ENCODE results near the gene PIAS1.
"Not testable (repeated sequence)": the region's sequence is repeated elsewhere in the genome, so short reads cannot be mapped to it uniquely, and the experiment has no call there.

The PIAS1 gene

DNA sequence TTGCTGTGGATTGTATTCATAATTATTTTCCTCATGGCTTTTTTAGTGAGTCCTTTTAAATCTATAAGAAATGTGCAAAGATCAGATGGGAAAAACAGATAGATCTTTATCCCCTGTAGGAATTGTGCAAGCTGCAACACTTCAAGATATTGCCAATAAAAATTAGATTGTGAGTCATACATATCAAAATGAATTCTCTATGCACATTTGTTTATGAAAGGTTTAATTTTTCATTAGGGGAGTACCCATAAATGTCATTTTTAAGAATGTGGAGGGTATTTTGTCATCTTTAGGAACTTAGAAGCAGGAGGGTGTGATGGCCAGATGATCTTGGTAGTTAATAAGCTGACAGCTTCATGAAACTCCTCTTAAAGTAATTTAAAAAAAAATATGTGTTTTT, 2.9 kb downstream of the PIAS1 start:
- Histone ChIP-seq H3K27ac (ENCODE audit: low read depth, low read length) (peak overlapping the region; percentile 85; the same call in 1 of the 2 replicates), H3K9ac (ENCODE audit: low read length) (peak overlapping the region; percentile 90; the same call in 1 of the 2 replicates), H3K4me3 (ENCODE audit: insufficient read depth, low read length, poor library complexity, severe bottlenecking) (peak overlapping the region; percentile 94), H3K9me3 (ENCODE audit: insufficient read depth, low read length) (no peaks in the 10 kb centered on the region), H4K20me1 (ENCODE audit: low read depth, low read length) (peaks cover 47% of the 10 kb centered on the region), H3K36me3 (ENCODE audit: low read length) (no peaks in the 10 kb centered on the region), H2AFZ (ENCODE audit: low read depth, low read length, severe bottlenecking) (no peak overlapping the region), H3F3A (ENCODE audit: insufficient read depth) (peaks cover 11% of the 10 kb centered on the region), H3K79me2 (ENCODE audit: insufficient read depth, low read length) (peaks cover 77% of the 10 kb centered on the region), H3K4me2 (ENCODE audit: low read depth, low read length, poor library complexity, severe bottlenecking) (peak overlapping the region; percentile 99), H3K9me2 (replicated peaks; ENCODE audit: insufficient read depth, low read length) (no peaks in the 10 kb centered on the region), H3K27me3 (ENCODE audit: low read length) (no peaks in the 10 kb centered on the region)
- TF ChIP-seq, protein P1, sequence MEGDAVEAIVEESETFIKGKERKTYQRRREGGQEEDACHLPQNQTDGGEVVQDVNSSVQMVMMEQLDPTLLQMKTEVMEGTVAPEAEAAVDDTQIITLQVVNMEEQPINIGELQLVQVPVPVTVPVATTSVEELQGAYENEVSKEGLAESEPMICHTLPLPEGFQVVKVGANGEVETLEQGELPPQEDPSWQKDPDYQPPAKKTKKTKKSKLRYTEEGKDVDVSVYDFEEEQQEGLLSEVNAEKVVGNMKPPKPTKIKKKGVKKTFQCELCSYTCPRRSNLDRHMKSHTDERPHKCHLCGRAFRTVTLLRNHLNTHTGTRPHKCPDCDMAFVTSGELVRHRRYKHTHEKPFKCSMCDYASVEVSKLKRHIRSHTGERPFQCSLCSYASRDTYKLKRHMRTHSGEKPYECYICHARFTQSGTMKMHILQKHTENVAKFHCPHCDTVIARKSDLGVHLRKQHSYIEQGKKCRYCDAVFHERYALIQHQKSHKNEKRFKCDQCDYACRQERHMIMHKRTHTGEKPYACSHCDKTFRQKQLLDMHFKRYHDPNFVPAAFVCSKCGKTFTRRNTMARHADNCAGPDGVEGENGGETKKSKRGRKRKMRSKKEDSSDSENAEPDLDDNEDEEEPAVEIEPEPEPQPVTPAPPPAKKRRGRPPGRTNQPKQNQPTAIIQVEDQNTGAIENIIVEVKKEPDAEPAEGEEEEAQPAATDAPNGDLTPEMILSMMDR (IDR thresholded peaks at IDR 0.05; ENCODE audit: insufficient read depth, low read length, poor library complexity, severe bottlenecking), result no peak
- TF ChIP-seq EZH2phosphoT487 (conservative IDR thresholded peaks at IDR 0.05; ENCODE audit: low read length), result no peak

GRCh38 chr15:68057758-68058157, 3.6 kb downstream of the PIAS1 start:
- H3K4me3 ChIP-seq (ENCODE audit: insufficient read depth, low read length, poor library complexity, severe bottlenecking), result no peak overlapping the region
- H3K36me3 ChIP-seq (ENCODE audit: low read length), result no peaks in the 10 kb centered on the region
- H3K27ac ChIP-seq (ENCODE audit: low read depth, low read length), result no peak overlapping the region
- peaks cover 52% of the 10 kb centered on the region for H4K20me1 ChIP-seq (ENCODE audit: low read depth, low read length)
- no peaks in the 10 kb centered on the region for H3K9me2 ChIP-seq (replicated peaks; ENCODE audit: insufficient read depth, low read length)
- peaks cover 11% of the 10 kb centered on the region for H3F3A ChIP-seq (ENCODE audit: insufficient read depth)
- TF ChIP-seq EZH2phosphoT487 (conservative IDR thresholded peaks at IDR 0.05; ENCODE audit: low read length), result no peak
- TF ChIP-seq, protein P1 (IDR thresholded peaks at IDR 0.05; ENCODE audit: insufficient read depth, low read length, poor library complexity, severe bottlenecking), result no peak
- no peak overlapping the region for H2AFZ ChIP-seq (ENCODE audit: low read depth, low read length, severe bottlenecking)
- no peaks in the 10 kb centered on the region for H3K27me3 ChIP-seq (ENCODE audit: low read length)
- H3K79me2 ChIP-seq (ENCODE audit: insufficient read depth, low read length), result peaks cover 85% of the 10 kb centered on the region
- peak overlapping the region; percentile 99 for H3K4me2 ChIP-seq (ENCODE audit: low read depth, low read length, poor library complexity, severe bottlenecking)
- 0 out of 2 replicates have a peak overlapping the region, but pooled peaks have one; percentile 90 for H3K9ac ChIP-seq (ENCODE audit: low read length)
- H3K9me3 ChIP-seq (ENCODE audit: insufficient read depth, low read length), result no peaks in the 10 kb centered on the region

DNA sequence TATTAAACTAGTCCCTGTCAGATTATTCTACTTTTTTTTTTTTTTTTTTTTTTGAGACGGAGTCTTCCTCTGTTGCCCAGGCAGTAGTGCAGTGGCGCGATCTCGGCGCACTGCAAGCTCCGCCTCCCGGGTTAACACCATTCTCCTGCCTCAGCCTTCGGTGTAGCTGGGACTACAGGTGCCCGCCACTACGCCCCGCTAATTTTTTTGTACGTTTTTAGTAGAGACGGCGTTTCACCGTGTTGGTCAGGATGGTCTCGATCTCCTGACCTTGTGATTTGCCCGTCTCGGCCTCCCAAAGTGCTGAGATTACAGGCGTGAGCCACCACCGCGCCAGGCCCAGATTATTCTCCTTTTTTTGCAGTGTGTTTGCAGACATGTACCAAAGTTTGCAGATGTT, 4.9 kb downstream of the PIAS1 start:
- H3K36me3 ChIP-seq (ENCODE audit: low read length); H3K27me3 ChIP-seq (ENCODE audit: low read length); H3K4me3 ChIP-seq (ENCODE audit: insufficient read depth, low read length, poor library complexity, severe bottlenecking); H3K4me2 ChIP-seq (ENCODE audit: low read depth, low read length, poor library complexity, severe bottlenecking); H2AFZ ChIP-seq (ENCODE audit: low read depth, low read length, severe bottlenecking); H3K9me2 ChIP-seq (replicated peaks; ENCODE audit: insufficient read depth, low read length); H3K27ac ChIP-seq (ENCODE audit: low read depth, low read length); H3K9me3 ChIP-seq (ENCODE audit: insufficient read depth, low read length); H3K9ac ChIP-seq (ENCODE audit: low read length): not testable (repeated sequence)
- peaks cover 11% of the 10 kb centered on the region for H3F3A ChIP-seq (ENCODE audit: insufficient read depth)
- H4K20me1 ChIP-seq (ENCODE audit: low read depth, low read length), result peaks cover 63% of the 10 kb centered on the region
- H3K79me2 ChIP-seq (ENCODE audit: insufficient read depth, low read length), result peaks cover 97% of the 10 kb centered on the region

- Histone ChIP-seq H4K20me1 (ENCODE audit: low read depth, low read length) (peaks cover 68% of the 10 kb centered on the region), H3K79me2 (ENCODE audit: insufficient read depth, low read length) (peaks cover 100% of the 10 kb centered on the region), H3K36me3 (ENCODE audit: low read length) (no peaks in the 10 kb centered on the region), H3K4me2 (ENCODE audit: low read depth, low read length, poor library complexity, severe bottlenecking) (no peak overlapping the region), H3K9ac (ENCODE audit: low read length) (no peak overlapping the region), H3F3A (ENCODE audit: insufficient read depth) (peaks cover 11% of the 10 kb centered on the region), H3K9me3 (ENCODE audit: insufficient read depth, low read length) (no peaks in the 10 kb centered on the region), H3K9me2 (replicated peaks; ENCODE audit: insufficient read depth, low read length) (no peaks in the 10 kb centered on the region), H3K4me3 (ENCODE audit: insufficient read depth, low read length, poor library complexity, severe bottlenecking) (no peak overlapping the region), H3K27me3 (ENCODE audit: low read length) (no peaks in the 10 kb centered on the region), H2AFZ (ENCODE audit: low read depth, low read length, severe bottlenecking) (no peak overlapping the region), H3K27ac (ENCODE audit: low read depth, low read length) (no peak overlapping the region)
- TF ChIP-seq, protein P1 (IDR thresholded peaks at IDR 0.05; ENCODE audit: insufficient read depth, low read length, poor library complexity, severe bottlenecking), result no peak
These were observed 5.5 kb downstream of the PIAS1 start for GRCh38 chr15:68059630-68060029.

All from SU-DHL-6 (cell line).